GM20000 (cell line): ENCODE results near the gene NCOA1.
A peak's percentile ranks its signal among the peaks of the same experiment; 100 is the strongest.

ENCODE experiments used
- DNase-seq: peaks from one replicate; pipeline ENCODE4 v3.0.0; 2012; ENCODE audit warnings: low spot score
- TF ChIP-seq, protein P1 (sequence below): IDR thresholded peaks from 2 replicates; pipeline ENCODE4 v1.5.1; 2012; ENCODE audit warnings: mild to moderate bottlenecking, control low read depth; ENCODE audit errors: extremely low read depth, missing control alignments

NCOA1 gene

DNA sequence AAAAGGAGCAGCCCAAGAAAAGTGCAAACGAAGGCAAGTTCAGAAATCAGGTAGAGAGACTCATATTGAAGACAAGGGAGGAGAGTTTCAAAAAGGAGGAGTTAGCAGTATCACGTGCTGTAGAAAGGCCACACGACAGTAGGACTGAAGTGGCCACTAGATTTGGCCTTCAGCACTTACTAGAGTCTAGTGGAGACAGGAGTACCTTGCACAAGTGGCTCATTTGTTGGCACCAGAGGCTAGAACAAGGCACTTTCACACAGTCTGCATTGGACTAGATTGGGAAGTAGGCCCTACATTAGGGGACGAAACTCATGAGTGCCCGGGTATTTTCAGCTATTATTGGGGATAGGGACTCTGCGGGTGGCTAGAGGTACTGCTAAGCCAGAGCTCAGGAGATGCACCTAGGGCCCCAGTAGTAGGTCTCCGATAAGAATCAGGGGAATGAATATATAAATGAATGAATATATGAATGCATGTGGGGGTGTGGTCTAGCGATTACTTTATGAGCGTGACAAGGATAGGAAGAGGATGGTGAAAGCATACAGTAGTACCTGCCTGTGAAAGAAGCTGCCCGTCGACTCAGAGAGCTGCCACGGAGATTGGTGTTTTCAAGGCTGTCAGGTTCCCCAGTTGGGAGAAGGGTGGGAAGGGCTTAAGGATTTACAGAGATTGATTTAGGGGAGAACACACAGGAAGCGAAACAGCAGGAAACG, 1.4 kb upstream of the NCOA1 start:
- TF ChIP-seq, protein P1, sequence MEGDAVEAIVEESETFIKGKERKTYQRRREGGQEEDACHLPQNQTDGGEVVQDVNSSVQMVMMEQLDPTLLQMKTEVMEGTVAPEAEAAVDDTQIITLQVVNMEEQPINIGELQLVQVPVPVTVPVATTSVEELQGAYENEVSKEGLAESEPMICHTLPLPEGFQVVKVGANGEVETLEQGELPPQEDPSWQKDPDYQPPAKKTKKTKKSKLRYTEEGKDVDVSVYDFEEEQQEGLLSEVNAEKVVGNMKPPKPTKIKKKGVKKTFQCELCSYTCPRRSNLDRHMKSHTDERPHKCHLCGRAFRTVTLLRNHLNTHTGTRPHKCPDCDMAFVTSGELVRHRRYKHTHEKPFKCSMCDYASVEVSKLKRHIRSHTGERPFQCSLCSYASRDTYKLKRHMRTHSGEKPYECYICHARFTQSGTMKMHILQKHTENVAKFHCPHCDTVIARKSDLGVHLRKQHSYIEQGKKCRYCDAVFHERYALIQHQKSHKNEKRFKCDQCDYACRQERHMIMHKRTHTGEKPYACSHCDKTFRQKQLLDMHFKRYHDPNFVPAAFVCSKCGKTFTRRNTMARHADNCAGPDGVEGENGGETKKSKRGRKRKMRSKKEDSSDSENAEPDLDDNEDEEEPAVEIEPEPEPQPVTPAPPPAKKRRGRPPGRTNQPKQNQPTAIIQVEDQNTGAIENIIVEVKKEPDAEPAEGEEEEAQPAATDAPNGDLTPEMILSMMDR = no peak
- no peak for DNase-seq

DNA sequence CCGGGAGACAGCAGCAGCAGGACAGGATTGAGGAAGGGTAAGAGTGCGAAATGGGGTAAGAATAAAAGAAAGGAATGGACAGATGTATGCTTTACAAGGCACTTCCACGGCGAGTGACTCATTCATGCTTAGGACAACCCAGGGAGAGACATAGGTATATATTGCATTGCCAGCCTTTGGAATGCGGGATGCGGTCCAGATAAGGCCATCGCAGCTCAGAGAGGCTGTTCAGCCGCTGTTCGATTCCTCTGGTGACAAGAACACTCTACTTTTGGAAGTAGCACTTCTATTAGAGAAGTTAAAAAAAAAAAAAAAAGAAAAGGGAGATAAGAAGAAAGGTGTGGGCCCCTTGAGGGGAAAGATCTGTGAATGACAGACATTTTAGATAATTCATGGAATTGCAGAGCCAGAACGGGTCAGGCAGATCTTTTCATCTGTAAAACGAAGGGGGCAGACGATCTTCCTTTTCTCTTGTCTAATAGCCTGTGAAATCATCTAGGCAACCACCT, 819 bp upstream of the NCOA1 start:
- TF ChIP-seq, protein P1 = no peak
- DNase-seq = no peak

DNA sequence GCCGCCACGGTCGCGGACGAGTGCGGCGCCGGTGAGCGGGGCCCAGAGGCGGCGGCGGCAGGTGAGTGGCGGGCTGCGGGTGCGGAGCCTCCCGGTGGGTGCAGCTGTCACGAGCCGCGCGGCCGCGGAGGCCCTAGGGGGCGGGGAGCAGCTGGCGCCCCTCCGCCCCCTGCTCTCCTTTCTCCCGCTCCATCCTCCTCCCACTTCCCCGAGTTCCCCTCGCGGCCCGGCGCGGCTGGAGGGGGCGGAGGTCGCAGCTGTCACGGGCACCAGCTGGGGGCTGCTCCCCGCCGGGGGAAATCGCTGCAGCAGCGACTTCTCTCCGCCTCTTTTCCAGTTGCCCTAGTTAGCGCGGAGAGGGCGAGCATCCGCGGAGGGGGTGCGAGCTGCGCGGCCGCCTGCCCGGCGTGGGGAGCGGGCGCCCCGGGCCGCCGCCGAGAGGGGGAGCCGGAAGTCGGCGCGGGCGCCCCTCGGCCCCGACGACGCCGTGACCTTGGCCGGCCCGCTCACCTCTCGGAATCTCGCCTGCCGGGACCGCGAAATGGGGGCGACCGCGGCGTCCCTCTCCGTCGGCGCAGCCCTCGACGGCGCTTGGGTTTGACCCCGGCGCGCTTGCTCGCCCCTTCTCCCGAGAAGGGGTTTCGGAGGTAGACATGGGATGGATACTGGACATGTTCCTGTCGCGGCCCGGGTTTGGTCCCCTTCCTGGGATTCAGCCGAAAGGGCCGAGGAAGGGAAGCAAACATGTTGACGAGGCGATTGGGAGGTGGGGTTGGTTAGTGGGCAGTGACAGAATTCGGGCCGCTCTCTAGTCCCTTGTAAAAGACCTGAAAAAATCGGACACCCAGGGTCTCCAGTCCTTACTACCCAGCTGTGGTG, 727 bp downstream of the NCOA1 start:
- peak; percentile 81 for DNase-seq
- TF ChIP-seq, protein P1 = no peak

DNA sequence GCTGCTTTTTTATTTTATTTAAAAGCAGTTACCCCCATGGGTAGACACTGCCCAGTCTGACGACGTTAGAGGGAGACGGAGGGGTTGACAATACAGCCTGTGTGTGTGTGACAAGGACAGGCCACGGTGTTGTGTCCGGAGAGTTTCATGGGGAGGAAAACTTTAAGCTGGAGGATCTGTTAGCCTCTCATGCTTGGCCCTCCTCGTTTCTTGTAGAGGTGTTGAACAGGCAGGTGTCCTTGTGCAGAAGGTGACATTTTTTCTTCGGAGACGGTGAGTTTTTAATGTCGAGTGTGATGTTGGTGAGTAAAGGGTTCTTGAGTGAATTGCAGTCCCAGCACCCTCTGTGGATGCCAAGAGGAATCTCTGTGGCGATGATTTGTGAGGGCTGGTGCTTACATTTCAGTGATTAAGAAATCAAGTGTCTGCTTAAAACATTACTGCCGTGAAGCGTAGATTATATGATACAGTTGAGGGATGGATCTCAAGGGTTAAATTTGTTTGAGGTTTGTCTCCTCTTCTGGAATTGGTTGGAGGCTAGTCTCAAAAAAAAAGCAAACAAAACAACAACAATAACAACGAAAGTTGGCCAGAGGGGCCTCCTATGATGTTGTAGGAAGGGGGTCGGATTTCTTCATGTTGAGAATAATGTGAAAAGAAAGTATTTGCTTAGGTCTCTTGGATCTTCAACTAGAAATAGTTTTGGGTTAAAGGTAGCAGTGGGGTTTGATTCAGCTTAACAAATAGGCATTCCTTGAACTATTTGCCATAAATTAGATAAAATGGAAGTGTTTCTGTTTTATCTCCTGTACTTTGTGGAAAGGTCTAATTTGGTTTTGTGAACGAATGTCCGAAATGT, 1.6 kb downstream of the NCOA1 start:
- no peak for DNase-seq
- TF ChIP-seq, protein P1 = no peak

DNA sequence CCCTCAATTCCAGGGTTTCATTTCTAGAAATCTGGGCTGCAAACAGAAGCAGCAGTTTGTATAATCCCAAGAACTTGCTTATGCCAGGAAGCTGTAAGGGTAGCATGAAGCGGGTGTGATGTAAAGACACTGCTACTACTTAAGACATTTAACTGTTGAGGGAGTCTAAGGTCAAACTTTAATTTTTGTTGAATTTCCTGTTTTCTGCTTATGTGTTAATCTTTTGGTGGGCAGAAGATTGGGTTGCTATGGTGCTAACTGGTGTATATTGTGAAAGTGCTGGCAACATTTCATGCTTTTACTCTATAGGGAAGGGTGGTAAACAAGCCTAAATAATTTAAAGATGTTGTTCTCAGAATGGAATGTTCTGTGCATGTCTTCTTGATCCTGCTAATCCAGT, 2.7 kb downstream of the NCOA1 start:
- TF ChIP-seq, protein P1 = no peak
- DNase-seq = no peak

DNA sequence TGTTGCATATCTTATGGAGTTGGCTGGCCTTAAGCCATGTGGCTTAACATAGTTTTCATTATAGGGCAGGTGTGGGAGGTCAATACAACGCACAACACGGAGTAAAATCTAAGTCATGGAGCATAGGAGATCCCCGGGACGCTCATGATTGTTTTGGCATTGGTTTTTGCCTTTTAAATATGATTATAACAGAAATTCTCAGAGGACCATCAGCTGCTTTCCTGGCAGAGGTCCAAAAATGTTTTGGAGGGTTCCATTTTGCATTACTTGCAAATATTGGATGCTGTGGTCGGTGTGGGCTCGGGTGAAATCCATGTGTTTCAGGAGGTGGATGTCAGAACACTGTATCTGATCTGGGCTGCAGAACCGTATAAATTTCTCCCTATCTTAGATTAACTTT, 3.4 kb downstream of the NCOA1 start:
- no peak for DNase-seq
- TF ChIP-seq, protein P1 = no peak

DNA sequence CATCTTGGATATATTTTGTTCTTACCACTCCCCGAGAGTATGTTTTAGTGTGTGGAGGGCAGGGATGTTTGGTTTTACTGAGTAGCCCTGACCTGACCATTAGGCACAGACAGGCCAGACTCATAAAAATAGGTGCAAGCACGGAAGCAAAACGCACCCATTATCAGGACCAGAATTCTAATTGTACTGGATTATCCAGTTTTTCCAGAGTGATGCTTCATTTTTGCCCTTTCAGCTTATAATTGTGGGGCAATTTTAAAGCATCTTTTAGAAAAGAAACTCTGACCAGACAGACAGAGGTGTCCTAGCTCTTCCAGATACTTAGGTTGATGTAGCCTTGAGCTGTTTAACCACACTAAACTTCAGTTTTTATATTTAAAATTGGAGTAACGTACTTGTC, 4.4 kb downstream of the NCOA1 start:
- DNase-seq = no peak
- TF ChIP-seq, protein P1 = no peak
